Ecto neural progenitor cell (in vitro differentiated cells): Measurements from ENCODE around the gene MST1.

Experiments used
- DNase-seq: peaks from one replicate; pipeline ENCODE4 v3.0.0-alpha.2; 2018; ENCODE audit warnings: low spot score

The MST1 gene

GRCh38 chr3:49655731-49656285 is 33.5 kb downstream of the MST1 start:
- no peak for DNase-seq

GRCh38 chr3:49654955-49655556 is 34.2 kb downstream of the MST1 start:
- DNase-seq: no peak

- DNase-seq: no peak
These were observed 35.0 kb downstream of the MST1 start for GRCh38 chr3:49654176-49654825.

- no peak for DNase-seq
These were observed 35.7 kb downstream of the MST1 start for GRCh38 chr3:49653621-49654020.

GRCh38 chr3:49652903-49653415 is 36.3 kb downstream of the MST1 start:
- no peak for DNase-seq

- no peak for DNase-seq
These were observed 36.9 kb downstream of the MST1 start for GRCh38 chr3:49652218-49652902.

GRCh38 chr3:49650637-49651036 is 38.6 kb downstream of the MST1 start:
- DNase-seq: no peak

GRCh38 chr3:49650177-49650576 is 39.1 kb downstream of the MST1 start:
- no peak for DNase-seq

GRCh38 chr3:49649576-49649975 is 39.7 kb downstream of the MST1 start:
- no peak for DNase-seq

- DNase-seq: no peak
These were observed 40.8 kb downstream of the MST1 start for GRCh38 chr3:49648354-49649019.

- DNase-seq: no peak
These were observed 41.5 kb downstream of the MST1 start for GRCh38 chr3:49647741-49648140.

- DNase-seq: no peak
These were observed 43.0 kb downstream of the MST1 start for GRCh38 chr3:49646236-49646635.

GRCh38 chr3:49644684-49645083 is 44.6 kb downstream of the MST1 start:
- no peak for DNase-seq

- no peak for DNase-seq
These were observed 46.5 kb downstream of the MST1 start for GRCh38 chr3:49642708-49643145.

GRCh38 chr3:49641921-49642707 is 47.2 kb downstream of the MST1 start:
- no peak for DNase-seq

GRCh38 chr3:49641292-49641691 is 48.0 kb downstream of the MST1 start:
- DNase-seq: no peak

GRCh38 chr3:49639551-49639950 is 49.7 kb downstream of the MST1 start:
- DNase-seq: no peak

GRCh38 chr3:49638445-49638844 is 50.8 kb downstream of the MST1 start:
- DNase-seq: no peak

GRCh38 chr3:49636883-49637609 is 52.2 kb downstream of the MST1 start:
- DNase-seq: no peak

GRCh38 chr3:49634736-49635135 is 54.5 kb downstream of the MST1 start:
- DNase-seq: no peak
